ENCODE data around the gene KCNN3. TPM values are rescaled to one million over a fixed set of nuclear protein-coding genes. Genes with fewer than 3 reads are reported as not detected.

The KCNN3 gene
- total RNA-seq, 1 experiment from 2014 or later, result 0.73 TPM

DNA sequence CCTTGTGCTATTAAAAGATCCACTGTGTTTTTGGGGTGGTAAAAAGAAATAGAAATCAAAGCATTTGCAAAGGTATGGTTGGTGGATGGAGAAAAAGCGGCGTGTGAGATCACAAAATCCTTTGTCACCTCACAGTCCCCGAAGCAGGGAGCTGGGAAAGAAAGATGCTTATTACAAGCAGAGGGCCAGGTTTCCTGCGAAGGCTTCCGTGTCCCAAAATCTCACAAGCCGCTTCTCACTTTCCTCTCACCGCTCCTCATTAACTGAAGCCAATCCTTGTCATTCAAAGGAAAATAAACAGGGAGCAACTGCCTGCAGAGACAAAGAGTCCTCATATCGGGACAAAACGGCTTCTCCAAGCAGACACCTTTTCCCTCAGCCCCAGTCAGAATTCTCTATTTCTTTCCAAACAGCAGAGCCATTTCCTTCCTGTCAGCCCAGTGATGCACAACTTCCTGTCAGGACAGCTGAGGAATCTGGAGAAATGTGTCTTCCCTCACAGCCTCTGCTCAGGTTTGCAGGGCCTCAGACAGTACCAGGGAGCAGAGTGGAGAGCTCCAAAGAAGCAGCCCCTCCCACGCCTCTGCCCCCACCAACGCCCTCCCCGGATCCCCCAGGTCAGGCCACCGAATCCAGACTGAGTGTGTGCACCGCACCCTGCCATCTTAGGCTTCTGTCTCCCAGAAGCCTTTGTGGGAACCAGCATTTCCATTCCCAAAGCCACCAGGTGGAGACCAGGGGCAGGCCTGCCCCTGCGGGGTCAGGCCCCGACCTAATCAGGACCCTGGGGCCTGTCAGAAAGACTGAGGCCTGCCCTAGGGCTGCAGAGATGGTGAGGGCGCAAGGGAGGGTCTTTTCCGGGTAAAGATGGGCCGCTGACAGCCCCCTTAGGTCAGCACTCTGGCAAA lies 29.6 kb downstream of the KCNN3 start:
- Histone ChIP-seq H3K27me3 (replicated peaks; ENCODE audit: insufficient read depth, low read depth, low read length, poor library complexity) (no peaks in the 10 kb centered on the region), H3K27ac (ENCODE audit: low read depth, low read length, poor library complexity, severe bottlenecking) (peak overlapping the region; percentile 71), H3K4me3 (ENCODE audit: low read depth, low read length, poor library complexity, severe bottlenecking) (no peak overlapping the region), H3K9me3 (ENCODE audit: low read depth, low read length, poor library complexity, severe bottlenecking) (no peaks in the 10 kb centered on the region), H3K36me3 (ENCODE audit: insufficient read depth, low read length, poor library complexity, severe bottlenecking) (no peaks in the 10 kb centered on the region), H3K4me1 (ENCODE audit: insufficient read depth, low read length, poor library complexity, severe bottlenecking) (peaks cover 28% of the 10 kb centered on the region)
- ChIA-PET CTCF (no interaction called here), POLR2A (ENCODE audit: low non-redundant PET) (no interaction called here)
- intact Hi-C loops (cut with micrococcal nuclease; ENCODE audit: unreplicated experiment), result no loop called here
- DNase-seq (ENCODE audit: low spot score), result peak; percentile 56
- no TSS peak for BruUV-seq (replicated peaks)
- TF ChIP-seq, protein P1, sequence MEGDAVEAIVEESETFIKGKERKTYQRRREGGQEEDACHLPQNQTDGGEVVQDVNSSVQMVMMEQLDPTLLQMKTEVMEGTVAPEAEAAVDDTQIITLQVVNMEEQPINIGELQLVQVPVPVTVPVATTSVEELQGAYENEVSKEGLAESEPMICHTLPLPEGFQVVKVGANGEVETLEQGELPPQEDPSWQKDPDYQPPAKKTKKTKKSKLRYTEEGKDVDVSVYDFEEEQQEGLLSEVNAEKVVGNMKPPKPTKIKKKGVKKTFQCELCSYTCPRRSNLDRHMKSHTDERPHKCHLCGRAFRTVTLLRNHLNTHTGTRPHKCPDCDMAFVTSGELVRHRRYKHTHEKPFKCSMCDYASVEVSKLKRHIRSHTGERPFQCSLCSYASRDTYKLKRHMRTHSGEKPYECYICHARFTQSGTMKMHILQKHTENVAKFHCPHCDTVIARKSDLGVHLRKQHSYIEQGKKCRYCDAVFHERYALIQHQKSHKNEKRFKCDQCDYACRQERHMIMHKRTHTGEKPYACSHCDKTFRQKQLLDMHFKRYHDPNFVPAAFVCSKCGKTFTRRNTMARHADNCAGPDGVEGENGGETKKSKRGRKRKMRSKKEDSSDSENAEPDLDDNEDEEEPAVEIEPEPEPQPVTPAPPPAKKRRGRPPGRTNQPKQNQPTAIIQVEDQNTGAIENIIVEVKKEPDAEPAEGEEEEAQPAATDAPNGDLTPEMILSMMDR (conservative IDR thresholded peaks at IDR 0.05; ENCODE audit: low read depth, low read length), result no peak
- no peak for TF ChIP-seq EZH2 (IDR thresholded peaks at IDR 0.05; ENCODE audit: borderline replicate concordance, low read depth, low read length, poor library complexity, severe bottlenecking)

DNA sequence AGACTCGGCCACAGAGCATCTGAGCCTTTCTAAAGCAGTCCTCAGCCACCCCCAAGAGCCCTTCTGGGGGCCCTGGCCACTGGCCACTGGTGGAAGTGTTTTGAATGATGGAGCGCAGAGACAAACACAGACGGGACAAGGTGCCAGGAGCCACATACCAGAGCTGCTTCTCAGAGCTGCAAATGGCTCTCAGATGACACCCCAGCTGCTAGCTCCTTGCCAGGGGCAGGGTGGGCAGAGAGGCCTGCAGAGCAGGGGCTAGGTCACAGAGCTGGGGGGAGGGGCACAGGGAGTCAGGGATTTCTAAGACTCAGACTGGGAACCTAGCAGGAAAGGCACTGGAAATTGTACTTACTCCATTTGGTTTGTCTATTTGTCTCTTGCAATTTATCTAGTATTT lies 30.4 kb downstream of the KCNN3 start:
- Histone ChIP-seq H3K27ac (ENCODE audit: low read depth, low read length, poor library complexity, severe bottlenecking) (peak overlapping the region; percentile 71), H3K4me3 (ENCODE audit: low read depth, low read length, poor library complexity, severe bottlenecking) (no peak overlapping the region), H3K36me3 (ENCODE audit: insufficient read depth, low read length, poor library complexity, severe bottlenecking) (no peaks in the 10 kb centered on the region), H3K27me3 (replicated peaks; ENCODE audit: insufficient read depth, low read depth, low read length, poor library complexity) (no peaks in the 10 kb centered on the region), H3K4me1 (ENCODE audit: insufficient read depth, low read length, poor library complexity, severe bottlenecking) (peaks cover 26% of the 10 kb centered on the region), H3K9me3 (ENCODE audit: low read depth, low read length, poor library complexity, severe bottlenecking) (no peaks in the 10 kb centered on the region)
- no TSS peak for BruUV-seq (replicated peaks)
- DNase-seq (ENCODE audit: low spot score), result no peak
- CTCF ChIA-PET, result no interaction called here
- TF ChIP-seq, protein P1 (conservative IDR thresholded peaks at IDR 0.05; ENCODE audit: low read depth, low read length), result no peak
- TF ChIP-seq EZH2 (IDR thresholded peaks at IDR 0.05; ENCODE audit: borderline replicate concordance, low read depth, low read length, poor library complexity, severe bottlenecking), result no peak
- POLR2A ChIA-PET (ENCODE audit: low non-redundant PET), result interaction anchor here (0.6 kb wide), 1 partner anchor 268 kb away, joined by 3 read pairs; no protein-coding TSS in a partner anchor
- intact Hi-C loops (cut with micrococcal nuclease; ENCODE audit: unreplicated experiment), result no loop called here

DNA sequence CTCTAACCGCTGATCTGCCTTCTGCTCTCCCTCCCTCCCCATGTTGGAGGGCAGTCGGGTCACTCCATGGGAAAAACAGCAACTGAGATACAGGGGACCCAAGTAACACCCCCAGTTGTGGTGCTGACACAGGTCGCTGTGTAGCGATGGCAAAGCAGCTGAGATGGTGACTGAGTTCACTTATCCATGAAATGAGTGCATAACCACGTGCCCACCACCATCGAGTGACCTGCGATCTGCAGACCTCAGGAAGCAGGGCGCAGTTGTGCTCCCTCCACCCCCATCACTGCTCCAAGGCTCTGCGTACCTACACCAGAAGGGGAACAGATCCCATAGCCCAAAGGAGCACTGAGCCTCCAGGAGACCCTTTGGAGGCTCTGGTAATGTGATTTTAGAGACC lies 31.1 kb downstream of the KCNN3 start:
- intact Hi-C loops (cut with micrococcal nuclease; ENCODE audit: unreplicated experiment), result no loop called here
- Histone ChIP-seq H3K9me3 (ENCODE audit: low read depth, low read length, poor library complexity, severe bottlenecking) (no peaks in the 10 kb centered on the region), H3K27me3 (replicated peaks; ENCODE audit: insufficient read depth, low read depth, low read length, poor library complexity) (no peaks in the 10 kb centered on the region), H3K36me3 (ENCODE audit: insufficient read depth, low read length, poor library complexity, severe bottlenecking) (no peaks in the 10 kb centered on the region), H3K4me1 (ENCODE audit: insufficient read depth, low read length, poor library complexity, severe bottlenecking) (peaks cover 22% of the 10 kb centered on the region), H3K4me3 (ENCODE audit: low read depth, low read length, poor library complexity, severe bottlenecking) (no peak overlapping the region), H3K27ac (ENCODE audit: low read depth, low read length, poor library complexity, severe bottlenecking) (no peak overlapping the region)
- BruUV-seq (replicated peaks), result no TSS peak
- TF ChIP-seq, protein P1 (conservative IDR thresholded peaks at IDR 0.05; ENCODE audit: low read depth, low read length), result no peak
- TF ChIP-seq EZH2 (IDR thresholded peaks at IDR 0.05; ENCODE audit: borderline replicate concordance, low read depth, low read length, poor library complexity, severe bottlenecking), result no peak
- POLR2A ChIA-PET (ENCODE audit: low non-redundant PET), result interaction anchor here (0.6 kb wide), 1 partner anchor 638 kb away, joined by 3 read pairs; no protein-coding TSS in a partner anchor
- CTCF ChIA-PET, result no interaction called here
- no peak for DNase-seq (ENCODE audit: low spot score)
